Activated CD8-positive, alpha-beta memory T cell treated with anti-CD3 and anti-CD28 coated beads, Interleukin-2, amount 50 U/mL, for 48 hours (primary cell): ENCODE measurements around the gene PNLIPRP3.
"Not testable (repeated sequence)": the region's sequence is repeated elsewhere in the genome, so short reads cannot be mapped to it uniquely, and the experiment has no call there.

Source experiments
- DNase-seq: peaks from one replicate; pipeline ENCODE4 v3.0.0-alpha.2; 2020

PNLIPRP3 gene

GRCh38 chr10:116427671-116428070 is at the start of gene PNLIPRP3:
Gene PNLIPRP3, plus strand, starts transcription at chr10:116427847. Its CDS starts 166 bp downstream, at chr10:116428013.
- no peak for DNase-seq

GRCh38 chr10:116382290-116382689 is 45.4 kb upstream of the PNLIPRP3 start:
- no peak for DNase-seq

- no peak for DNase-seq
Measured at GRCh38 chr10:116385311-116385710, 42.3 kb upstream of the PNLIPRP3 start.

- no peak for DNase-seq
Measured at GRCh38 chr10:116385994-116386809, 41.4 kb upstream of the PNLIPRP3 start.

GRCh38 chr10:116393246-116393831 is 34.3 kb upstream of the PNLIPRP3 start:
- DNase-seq, result not testable (repeated sequence)

GRCh38 chr10:116395223-116395985 is 32.2 kb upstream of the PNLIPRP3 start:
- DNase-seq, result no peak

GRCh38 chr10:116398224-116398623 is 29.4 kb upstream of the PNLIPRP3 start:
- DNase-seq, result no peak

- DNase-seq, result no peak
Measured at GRCh38 chr10:116402858-116403257, 24.8 kb upstream of the PNLIPRP3 start.

- DNase-seq, result no peak
Measured at GRCh38 chr10:116403740-116404250, 23.9 kb upstream of the PNLIPRP3 start.

GRCh38 chr10:116408719-116409118 is 18.9 kb upstream of the PNLIPRP3 start:
- DNase-seq, result no peak

- DNase-seq, result no peak
Measured at GRCh38 chr10:116410351-116410750, 17.3 kb upstream of the PNLIPRP3 start.

- no peak for DNase-seq
Measured at GRCh38 chr10:116417821-116418220, 9.8 kb upstream of the PNLIPRP3 start.

- no peak for DNase-seq
Measured at GRCh38 chr10:116418389-116418788, 9.3 kb upstream of the PNLIPRP3 start.

GRCh38 chr10:116421815-116422214 is 5.8 kb upstream of the PNLIPRP3 start:
- no peak for DNase-seq

GRCh38 chr10:116429288-116429977 is 1.8 kb downstream of the PNLIPRP3 start:
- no peak for DNase-seq

GRCh38 chr10:116430288-116430687 is 2.6 kb downstream of the PNLIPRP3 start:
- no peak for DNase-seq

GRCh38 chr10:116431598-116431997 is 4.0 kb downstream of the PNLIPRP3 start:
- DNase-seq, result no peak

GRCh38 chr10:116437076-116437692 is 9.5 kb downstream of the PNLIPRP3 start:
- DNase-seq, result no peak

GRCh38 chr10:116440330-116441030 is 12.8 kb downstream of the PNLIPRP3 start:
- DNase-seq, result no peak

GRCh38 chr10:116444527-116445142 is 17.0 kb downstream of the PNLIPRP3 start:
- DNase-seq, result no peak

GRCh38 chr10:116450861-116451260 is 23.2 kb downstream of the PNLIPRP3 start:
- DNase-seq, result no peak
